Measurements from ENCODE around the gene NLRP10.

Gene NLRP10

DNA sequence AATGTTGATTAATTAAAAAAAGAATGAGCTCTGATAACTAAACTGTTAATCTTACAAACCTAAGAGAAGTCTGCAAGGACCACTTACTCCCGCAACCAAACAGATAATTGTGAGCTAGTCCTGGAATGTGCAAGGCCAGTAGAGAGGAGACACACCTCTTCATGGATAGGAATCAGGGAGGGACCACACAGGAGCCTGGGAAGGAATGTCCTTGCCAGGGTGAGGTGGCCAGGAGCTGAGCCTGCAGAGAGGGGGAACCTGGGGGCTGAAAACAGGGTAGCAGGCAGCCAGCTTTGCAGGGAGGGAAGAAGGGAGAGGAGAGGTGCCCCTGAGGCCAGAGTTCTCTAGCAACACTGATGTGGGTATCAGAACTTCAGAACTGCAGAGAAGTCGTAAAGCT lies 9.4 kb upstream of the NLRP10 start:
- DNase-seq = no peak

DNA sequence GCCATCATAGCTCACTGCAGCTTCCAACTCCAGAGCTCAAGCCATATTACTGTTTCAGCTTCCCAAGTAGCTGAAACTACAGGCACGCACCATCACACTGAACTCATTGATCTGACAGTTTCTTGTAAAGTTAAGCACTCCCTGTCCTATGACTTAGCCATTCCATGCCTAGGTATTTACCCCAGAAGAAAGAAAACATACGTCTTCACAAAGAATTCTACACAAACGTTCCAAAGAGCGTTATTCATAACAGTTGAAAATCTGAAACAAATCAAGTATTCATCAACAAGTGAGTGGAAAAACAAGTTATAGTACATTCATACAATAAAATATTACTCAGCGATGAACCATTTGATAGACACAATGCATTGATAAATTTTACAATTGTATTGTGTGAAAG lies 7.8 kb upstream of the NLRP10 start:
- no peak for DNase-seq

DNA sequence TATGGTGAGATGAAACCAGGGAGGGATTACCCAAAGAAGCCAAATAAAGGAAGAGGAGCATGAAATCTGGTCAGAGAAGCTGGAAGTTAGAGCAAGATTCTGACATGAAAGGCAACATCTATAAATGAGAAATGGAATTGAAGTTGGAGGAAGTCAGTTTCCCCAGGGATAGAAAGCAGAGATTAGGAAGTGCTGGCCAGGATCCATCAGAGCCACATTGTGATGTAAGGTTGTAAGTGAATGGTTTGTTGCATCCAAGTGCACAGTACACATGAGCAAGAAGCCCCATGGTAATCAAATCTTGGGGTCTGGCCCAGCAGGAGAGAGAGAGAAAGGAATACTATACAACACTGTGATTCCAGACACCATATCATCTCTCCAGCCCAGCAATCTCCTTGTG lies 6.6 kb upstream of the NLRP10 start:
- no peak for DNase-seq

DNA sequence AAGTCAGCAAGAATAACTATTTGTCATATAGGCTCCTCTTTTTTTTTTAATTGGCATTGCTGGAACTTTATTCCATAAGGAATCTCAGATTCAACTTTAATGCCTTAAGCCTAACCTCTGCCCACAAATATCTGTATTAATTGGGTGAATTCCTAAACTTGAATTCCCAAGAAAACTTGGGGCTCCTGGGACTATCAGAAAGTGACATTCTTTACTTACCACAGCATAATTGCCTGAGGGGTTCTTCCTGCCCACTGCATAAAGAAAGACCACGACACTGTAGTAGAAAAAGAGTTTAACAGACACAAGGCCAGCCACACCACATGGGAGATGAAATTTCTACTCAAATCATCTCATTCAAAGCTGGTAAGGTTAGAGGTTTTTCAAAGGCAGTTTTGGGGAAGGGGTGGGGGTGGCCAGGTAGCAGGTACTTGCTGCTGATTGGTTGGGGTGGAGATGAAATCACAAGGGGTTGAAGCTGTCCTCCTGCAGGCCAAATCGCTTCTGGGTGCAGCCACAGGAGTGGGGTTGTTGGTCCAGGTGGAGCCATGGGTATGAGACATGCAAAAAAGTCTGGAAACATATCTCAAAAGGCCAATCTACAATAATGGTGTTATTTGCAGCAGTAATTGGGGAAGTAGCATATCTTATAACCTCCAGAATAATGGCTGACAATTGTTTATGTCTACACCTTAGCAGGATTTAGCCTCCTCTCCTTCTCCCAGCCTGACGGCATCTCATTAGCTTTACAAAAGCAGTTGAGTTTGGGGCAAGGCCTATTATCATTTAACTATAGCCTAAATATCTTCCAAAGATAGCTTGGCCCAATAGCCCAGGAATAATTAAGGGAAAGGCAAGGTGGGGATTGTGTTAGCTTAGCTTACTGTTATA lies 4.8 kb upstream of the NLRP10 start:
- no peak for DNase-seq

- DNase-seq = no peak
Measured at GRCh38 chr11:7968686-7969085, 3.4 kb upstream of the NLRP10 start.

DNA sequence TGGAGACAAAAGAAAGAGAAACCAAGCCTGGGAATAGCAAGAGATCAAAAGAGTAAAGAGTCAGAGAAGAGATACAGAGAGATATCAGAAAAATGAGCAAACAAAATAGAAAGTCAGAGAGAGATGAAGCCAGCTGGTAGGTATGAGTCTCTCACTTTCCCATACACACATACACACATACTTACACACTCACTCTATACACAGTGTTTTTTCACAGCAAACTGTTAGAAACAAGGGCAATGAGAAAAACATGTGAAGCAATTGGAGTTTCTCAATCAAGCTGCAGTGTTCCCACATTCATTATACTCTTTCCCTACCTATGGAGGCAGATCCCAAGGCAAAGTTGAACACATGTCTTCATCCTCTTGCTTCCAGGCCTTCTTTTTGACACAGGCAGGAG lies 2.6 kb upstream of the NLRP10 start:
- DNase-seq = no peak

DNA sequence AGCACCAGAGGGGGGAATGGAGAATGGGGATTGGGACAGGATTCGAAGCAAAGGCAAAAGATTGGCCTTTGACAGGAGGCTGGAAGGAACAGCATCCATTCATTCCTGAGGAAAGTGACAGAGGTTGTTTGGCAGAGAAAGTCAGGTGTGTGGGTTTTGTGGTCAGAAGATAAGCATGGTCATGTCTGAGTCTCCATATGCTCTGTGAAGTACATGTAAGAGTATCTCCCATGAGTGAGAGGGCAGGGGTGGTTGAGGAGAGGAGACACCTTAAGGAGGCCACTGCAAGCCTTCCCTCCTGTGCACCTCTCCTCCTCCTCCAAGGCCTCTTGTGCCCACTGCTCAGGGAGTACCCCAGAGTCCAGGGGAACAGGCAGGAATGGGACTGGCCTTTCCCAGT lies 1.9 kb upstream of the NLRP10 start:
- no peak for DNase-seq

GRCh38 chr11:7964873-7965272 lies 374 bp downstream of the NLRP10 start:
- DNase-seq = no peak

DNA sequence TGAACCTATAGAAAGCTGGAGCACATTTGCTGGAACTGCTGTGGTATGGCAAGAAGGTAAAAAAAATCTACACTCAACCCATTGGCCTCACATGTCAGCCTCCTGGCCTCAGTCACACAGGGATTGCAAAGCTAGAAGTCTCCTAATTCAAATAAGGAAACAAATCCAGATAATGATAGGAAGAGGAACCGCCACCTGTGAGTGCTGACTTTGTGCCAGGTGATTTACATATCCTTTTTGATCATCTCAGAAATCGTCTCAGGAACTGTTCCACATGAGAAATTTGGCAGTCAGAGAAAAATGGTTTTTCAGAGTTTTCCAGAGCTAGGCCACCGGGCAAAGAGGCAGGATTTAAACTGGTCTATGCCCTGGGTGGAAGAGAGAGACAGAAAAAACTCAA lies 986 bp downstream of the NLRP10 start:
- no peak for DNase-seq

GRCh38 chr11:7955191-7955590 lies 10.1 kb downstream of the NLRP10 start:
- DNase-seq = no peak

GRCh38 chr11:7949934-7950333 lies 15.3 kb downstream of the NLRP10 start:
- no peak for DNase-seq

DNA sequence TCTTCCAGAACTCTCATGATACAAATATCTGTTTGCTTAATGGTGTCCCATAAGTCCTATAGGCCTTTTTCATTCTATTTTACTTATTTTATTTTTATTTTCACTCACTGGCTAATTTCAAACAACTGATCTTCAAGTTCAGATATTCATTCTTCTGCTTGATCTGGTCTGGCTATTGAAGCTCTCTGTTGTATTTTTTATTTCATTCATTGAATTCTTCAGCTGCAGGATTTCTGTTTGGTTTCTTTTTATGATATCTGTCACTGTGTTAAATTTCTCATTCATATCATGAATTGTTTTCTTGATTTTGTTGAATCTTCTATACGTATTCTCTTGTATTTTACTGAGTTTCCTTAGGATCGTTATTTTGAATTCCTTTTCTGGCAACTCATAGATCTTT lies 21.1 kb downstream of the NLRP10 start:
- no peak for DNase-seq

- DNase-seq = no peak
Measured at GRCh38 chr11:7941608-7942007, 23.6 kb downstream of the NLRP10 start, which contains the start of gene OR10A3. OR10A3 (minus strand) TSS chr11:7941708; CDS start chr11:7939520, 2,188 bp downstream.

DNA sequence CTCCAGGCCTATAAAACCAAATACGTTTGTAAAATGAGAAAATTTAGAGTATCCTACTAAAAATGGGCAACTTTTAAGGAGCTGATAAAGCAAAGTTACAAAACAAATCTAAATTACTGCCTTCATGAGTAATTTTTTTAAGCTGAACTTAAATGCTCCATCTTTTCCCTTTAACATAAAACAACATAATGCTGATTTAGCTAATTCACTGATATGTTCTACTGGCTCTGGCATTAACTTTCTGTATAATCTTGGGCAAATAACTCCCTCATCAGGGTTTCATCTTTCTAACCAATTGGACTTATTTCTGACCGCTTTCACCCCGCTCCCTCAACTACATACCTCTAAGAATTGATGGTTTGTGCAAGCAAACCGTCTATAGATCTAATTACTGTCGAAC lies 24.1 kb downstream of the NLRP10 start:
- no peak for DNase-seq

GRCh38 chr11:7936615-7937014 lies 28.6 kb downstream of the NLRP10 start:
- no peak for DNase-seq

- DNase-seq = no peak
Measured at GRCh38 chr11:7931168-7931567, 34.1 kb downstream of the NLRP10 start, which contains the start of gene OR10A6. OR10A6 (minus strand) TSS chr11:7931268; CDS start chr11:7928662, 2,606 bp downstream.

DNA sequence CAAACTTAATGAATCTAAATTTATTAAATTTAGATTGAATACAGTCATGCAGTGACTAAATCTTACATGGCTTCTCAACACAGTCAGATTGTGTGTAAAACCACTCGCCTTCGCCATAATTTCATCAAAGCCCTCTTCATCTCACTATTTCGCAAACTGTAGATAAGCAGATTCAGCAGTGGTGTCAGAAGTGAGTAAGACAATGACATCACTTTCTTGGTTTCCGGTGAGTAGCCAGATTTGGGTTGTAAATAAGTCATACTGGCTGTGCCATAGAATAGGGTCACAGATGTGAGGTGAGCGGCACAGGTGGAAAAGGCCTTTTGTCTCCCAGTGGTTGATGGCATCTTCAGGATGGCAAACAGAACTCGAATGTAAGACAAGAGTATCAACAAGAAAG lies 37.6 kb downstream of the NLRP10 start:
- DNase-seq = no peak

- no peak for DNase-seq
Measured at GRCh38 chr11:7924536-7924935, 40.7 kb downstream of the NLRP10 start.

GRCh38 chr11:7918141-7918540 lies 47.1 kb downstream of the NLRP10 start:
- no peak for DNase-seq
